HPDE6-E6E7 (cell line): Measurements from ENCODE around the gene RNF168.
"Not testable (repeated sequence)": the region's sequence is repeated elsewhere in the genome, so short reads cannot be mapped to it uniquely, and the experiment has no call there.

ENCODE experiments used
- DNase-seq: peaks from one replicate; pipeline ENCODE4 v3.0.0; 2011; ENCODE audit warnings: missing footprints; ENCODE audit errors: extremely low spot score

RNF168 gene

GRCh38 chr3:196517162-196517800 lies 13.7 kb upstream of the RNF168 start:
- DNase-seq: no peak

- no peak for DNase-seq
Measured at GRCh38 chr3:196514913-196515621, 11.5 kb upstream of the RNF168 start, which contains the start of gene SMCO1. SMCO1 (minus strand) TSS chr3:196515346; CDS start chr3:196515209, 137 bp downstream.

GRCh38 chr3:196514350-196514716 lies 10.8 kb upstream of the RNF168 start:
- no peak for DNase-seq

GRCh38 chr3:196513697-196514349 lies 10.3 kb upstream of the RNF168 start:
- DNase-seq: no peak

- not testable (repeated sequence) for DNase-seq
Measured at GRCh38 chr3:196511646-196512425, 8.3 kb upstream of the RNF168 start.

GRCh38 chr3:196511108-196511507 lies 7.5 kb upstream of the RNF168 start:
- DNase-seq: not testable (repeated sequence)

- DNase-seq: no peak
Measured at GRCh38 chr3:196506687-196507086, 3.1 kb upstream of the RNF168 start.

- DNase-seq: no peak
Measured at GRCh38 chr3:196504556-196504955, 988 bp upstream of the RNF168 start.

- not testable (repeated sequence) for DNase-seq
Measured at GRCh38 chr3:196504077-196504398, 470 bp upstream of the RNF168 start.

- DNase-seq: peak; percentile 62
Measured at GRCh38 chr3:196502775-196503195, 783 bp downstream of the RNF168 start.

GRCh38 chr3:196501316-196502044 lies 2.1 kb downstream of the RNF168 start:
- no peak for DNase-seq

- no peak for DNase-seq
Measured at GRCh38 chr3:196499807-196500524, 3.6 kb downstream of the RNF168 start.

- no peak for DNase-seq
Measured at GRCh38 chr3:196499061-196499460, 4.5 kb downstream of the RNF168 start.

- no peak for DNase-seq
Measured at GRCh38 chr3:196498297-196498696, 5.3 kb downstream of the RNF168 start.

- DNase-seq: no peak
Measured at GRCh38 chr3:196496183-196496582, 7.4 kb downstream of the RNF168 start.

- DNase-seq: no peak
Measured at GRCh38 chr3:196493292-196493691, 10.3 kb downstream of the RNF168 start.

GRCh38 chr3:196492080-196492479 lies 11.5 kb downstream of the RNF168 start:
- no peak for DNase-seq

- DNase-seq: no peak
Measured at GRCh38 chr3:196489747-196490146, 13.8 kb downstream of the RNF168 start.

- DNase-seq: no peak
Measured at GRCh38 chr3:196486263-196486662, 17.3 kb downstream of the RNF168 start.

GRCh38 chr3:196477678-196478077 lies 25.9 kb downstream of the RNF168 start:
- DNase-seq: no peak

- DNase-seq: no peak
Measured at GRCh38 chr3:196472286-196472685, 31.3 kb downstream of the RNF168 start.
